HepG2 (cell line): ENCODE data around the gene WNT7B. TPM values are rescaled to one million over a fixed set of nuclear protein-coding genes. Genes with fewer than 3 reads are reported as not detected.

Experiments used
- ATAC-seq: fragments of 200-7000 bp; cut with Tn5 transposase; 3 replicates; pipeline ENCODE4 v1.9.1; 2020; ENCODE audit warnings: mild to moderate bottlenecking, moderate library complexity
- BruUV-seq: library from RNA; stranded (reverse); fragments of 400-500 nt; replicated peaks from 2 replicates; lab custom pipeline; 2021; lab: Mats Ljungman, UMichigan
- CTCF ChIA-PET: fragments of 300-600 bp; formaldehyde crosslinking; extraction: SDS; loops from one replicate; lab custom pipeline; 2021; ENCODE audit warnings: low total read pairs, inconsistent platforms, low intra/inter-chr PET ratio; lab: Yijun Ruan, JAX
- POLR2A ChIA-PET: fragments of 350-600 bp; sonication (Branson Sonifier 250); formaldehyde crosslinking; loops from one replicate; lab custom pipeline; 2020; ENCODE audit warnings: antibody characterized with exemption, inconsistent platforms; lab: Yijun Ruan, JAX
- DNase-seq: peaks from one replicate; pipeline ENCODE4 v3.0.0-alpha.2; 2015; ENCODE audit warnings: low spot score
- FAIRE-seq: peaks from 3 replicates; lab custom pipeline; 2011; peaks lifted over from hg19 to GRCh38; lab: Jason Lieb, UNC
- H2AFZ ChIP-seq: one replicate; pipeline ENCODE4 v1.6.1; 2011; ENCODE audit warnings: low read length, inconsistent platforms
- H3K27ac ChIP-seq: fragments of 300-600 bp; 3 replicates; pipeline ENCODE4 v1.8.0; 2011; ENCODE audit warnings: mixed run types, mild to moderate bottlenecking, mixed read lengths, low read length, inconsistent platforms; ENCODE audit not compliant: insufficient read depth; ENCODE audit errors: extremely low read length
- H3K27me3 ChIP-seq, 2 experiments: fragments of 200-600 bp in 1 of 2; 2 replicates in 1 of 2; 3 replicates in 1 of 2; pipeline versions ENCODE4 v1.6.0 to v1.8.0; 2011; ENCODE audit warnings: low read length in 2 of 2, mild to moderate bottlenecking in 2 of 2, moderate library complexity in 2 of 2, inconsistent platforms in 1 of 2; ENCODE audit not compliant: insufficient read depth in 2 of 2, control insufficient read depth in 1 of 2
- H3K36me3 ChIP-seq, 2 experiments: fragments of 200-600 bp in 1 of 2; replicated peaks in 1 of 2; 2 replicates in 1 of 2; 3 replicates in 1 of 2; pipeline versions ENCODE4 v1.5.1 to v1.8.0; 2011; ENCODE audit warnings: low read length in 2 of 2, inconsistent platforms in 1 of 2; ENCODE audit not compliant: insufficient read depth in 2 of 2, control insufficient read depth in 1 of 2
- H3K4me1 ChIP-seq: 2 replicates; pipeline ENCODE4 v1.5.1; 2012; ENCODE audit warnings: low read length, inconsistent platforms; ENCODE audit not compliant: insufficient read depth
- H3K4me2 ChIP-seq: 2 replicates; pipeline ENCODE4 v1.6.0; 2011; ENCODE audit warnings: low read depth, low read length, inconsistent platforms
- H3K4me3 ChIP-seq, 3 experiments: fragments of 200-600 bp in 1 of 3; sonication (generic), shearing (Covaris generic) in 1 of 3; replicated peaks in 1 of 3; 2 replicates each; pipeline ENCODE4 v1.5.1; 2011 to 2016; ENCODE audit warnings: low read length in 3 of 3, inconsistent platforms in 2 of 3, low read depth in 2 of 3, mild to moderate bottlenecking in 2 of 3, control low read depth in 1 of 3, mixed read lengths in 1 of 3; ENCODE audit not compliant: insufficient read depth in 1 of 3
- H3K79me2 ChIP-seq: one replicate; pipeline ENCODE4 v1.6.1; 2011; ENCODE audit warnings: low read length, inconsistent platforms; ENCODE audit not compliant: insufficient read depth
- H3K9ac ChIP-seq: 2 replicates; pipeline ENCODE4 v1.6.0; 2011; ENCODE audit warnings: mild to moderate bottlenecking, low read depth, low read length, inconsistent platforms; ENCODE audit not compliant: insufficient read depth
- H3K9me3 ChIP-seq: 2 replicates; pipeline ENCODE4 v1.5.1; 2012; ENCODE audit warnings: mild to moderate bottlenecking, low read length
- H4K20me1 ChIP-seq: 2 replicates; pipeline ENCODE4 v1.6.0; 2011; ENCODE audit warnings: inconsistent platforms, mild to moderate bottlenecking, low read length, moderate library complexity; ENCODE audit not compliant: insufficient read depth
- ATF7 ChIP-seq, 2 experiments: fragments of 450-650 bp in 1 of 2; sonication (generic) in 1 of 2; formaldehyde crosslinking in 1 of 2; IDR thresholded peaks; 2 replicates each; pipeline versions ENCODE4 v1.4.0 to v1.6.1; 2016 to 2020; ENCODE audit warnings: antibody characterized with exemption in 1 of 2, mild to moderate bottlenecking in 1 of 2, missing genetic modification reagents in 1 of 2
- CBX2 ChIP-seq, 2 experiments: fragments of 200-600 bp in 1 of 2; sonication (generic); formaldehyde crosslinking in 1 of 2; IDR thresholded peaks; 2 replicates each; pipeline versions ENCODE4 v1.7.0 to v1.8.1; 2018 to 2022; ENCODE audit warnings: low read depth in 2 of 2, low read length in 1 of 2, mild to moderate bottlenecking in 1 of 2, missing genetic modification reagents in 1 of 2
- LCORL ChIP-seq, 2 experiments: fragments of 450-650 bp in 1 of 2; sonication (generic) in 1 of 2; formaldehyde crosslinking in 1 of 2; IDR thresholded peaks; 2 replicates each; pipeline versions ENCODE4 v1.5.0 to v1.6.1; 2017 to 2020; ENCODE audit warnings: antibody characterized with exemption in 1 of 2, missing genetic modification reagents in 1 of 2
- MIER2 ChIP-seq: IDR thresholded peaks from 2 replicates; pipeline ENCODE4 v1.6.1; 2016; ENCODE audit warnings: missing biosample characterization, missing genetic modification reagents
- MLLT10 ChIP-seq: sonication (generic); formaldehyde crosslinking; IDR thresholded peaks from 2 replicates; pipeline ENCODE4 v1.4.0; 2020; ENCODE audit warnings: missing genetic modification reagents
- MLXIP ChIP-seq: sonication (generic); formaldehyde crosslinking; IDR thresholded peaks from 2 replicates; pipeline ENCODE4 v1.9.0; 2021; ENCODE audit warnings: missing genetic modification reagents, borderline replicate concordance
- NCOA2 ChIP-seq: sonication (generic); formaldehyde crosslinking; IDR thresholded peaks from 2 replicates; pipeline ENCODE4 v1.8.0; 2022; ENCODE audit warnings: inconsistent platforms
- SALL1 ChIP-seq: sonication (generic); formaldehyde crosslinking; IDR thresholded peaks from 2 replicates; pipeline ENCODE4 v1.8.0; 2022; ENCODE audit warnings: mild to moderate bottlenecking, missing genetic modification reagents
- ZBTB20 ChIP-seq: sonication (generic); formaldehyde crosslinking; IDR thresholded peaks from 2 replicates; pipeline ENCODE4 v1.8.1; 2023; ENCODE audit warnings: missing genetic modification reagents, low read depth, mild to moderate bottlenecking, borderline replicate concordance
- ZBTB42 ChIP-seq: sonication (generic); formaldehyde crosslinking; IDR thresholded peaks from 2 replicates; pipeline ENCODE4 v1.5.0; 2020; ENCODE audit warnings: mild to moderate bottlenecking, missing genetic modification reagents
- ZNF281 ChIP-seq: sonication (generic); formaldehyde crosslinking; IDR thresholded peaks from 2 replicates; pipeline ENCODE4 v1.4.0; 2020; ENCODE audit warnings: missing genetic modification reagents, borderline replicate concordance
- ZNF317 ChIP-seq: sonication (generic); formaldehyde crosslinking; IDR thresholded peaks from 2 replicates; pipeline ENCODE4 v1.5.0; 2020; ENCODE audit warnings: mild to moderate bottlenecking, missing genetic modification reagents
- ZNF501 ChIP-seq: sonication (generic); formaldehyde crosslinking; IDR thresholded peaks from 2 replicates; pipeline ENCODE4 v1.5.1; 2020; ENCODE audit warnings: mild to moderate bottlenecking, moderate library complexity, missing genetic modification reagents
- ZNF883 ChIP-seq: sonication (generic); formaldehyde crosslinking; IDR thresholded peaks from 2 replicates; pipeline ENCODE4 v1.5.1; 2020; ENCODE audit warnings: mild to moderate bottlenecking, missing genetic modification reagents; ENCODE audit errors: not compliant biosample characterization
- ZSCAN21 ChIP-seq: sonication (generic); formaldehyde crosslinking; IDR thresholded peaks from 2 replicates; pipeline ENCODE4 v1.8.0; 2022; ENCODE audit warnings: mild to moderate bottlenecking, missing genetic modification reagents, moderate library complexity, borderline replicate concordance
- WGBS: methylation state at CpG from one replicate; pipeline ENCODE4 v1.1.6; 2017; ENCODE audit warnings: low lambda C conversion rate; 5-methylcytosine and 5-hydroxymethylcytosine counted together
- in situ Hi-C: cut with HindIII; loops from 2 replicates; pipeline ENCODE4 v1.10.0; 2017; ENCODE audit warnings: low pct_unique_long_range_greater_than_20kb; ENCODE audit not compliant: extremely low pct_ligation_motif_present
- intact Hi-C: fragments of 100-400 bp; cut with micrococcal nuclease; formaldehyde crosslinking; loops from one replicate; pipeline ENCODE4 v1.10.0; 2022; ENCODE audit not compliant: unreplicated experiment
- polyA plus RNA-seq, 8 experiments: library from polyadenylated mRNA; depleted of rRNA in 3 of 8; stranded (reverse) in 7 of 8; unstranded in 1 of 8; fragments of >200 nt; fragmentation: Illumina TruSeq in 4 of 8; extraction: Trizol in 4 of 8; gene quantifications; 2 replicates each; pipeline versions ENCODE4 v1.2.1 to v1.2.3, GENCODE V29; 2011 to 2016; ENCODE audit warnings: low read depth in 4 of 8, missing spikeins in 1 of 8, mixed read lengths in 1 of 8; ENCODE audit not compliant: insufficient read depth in 1 of 8
- total RNA-seq, 5 experiments: library from RNA; depleted of rRNA; stranded (reverse); fragments of >200 nt; fragmentation: Illumina TruSeq; extraction: Trizol; gene quantifications; 2 replicates each; pipeline ENCODE4 v1.2.3, GENCODE V29; 2016; ENCODE audit warnings: low read depth in 1 of 5

WNT7B gene
- total and polyA plus RNA-seq, 2 of the 13 experiments (the other 11 are each of a cell fraction or from before 2014, with no cell fraction given), result 0.09 TPM; not detected in 1

GRCh38 chr22:45904236-45904635 lies 72.7 kb downstream of the WNT7B start:
- FAIRE-seq, result no peak
- BruUV-seq, result no TSS peak
- Histone ChIP-seq H3K4me1 (peaks cover 14% of the 10 kb centered on the region), H4K20me1 (0 out of 2 replicates have a peak, but pooled peaks cover 2% of the 10 kb centered on the region), H3K4me2 (no peak overlapping the region), H3K27me3 (peaks cover 19 to 71% of the 10 kb centered on the region in 2 experiments), H3K4me3 (no peak overlapping the region), H3K27ac (no peak overlapping the region), H3K9ac (no peak overlapping the region), H2AFZ (no peak overlapping the region), H3K36me3 (no peaks in the 10 kb centered on the region), H3K79me2 (no peaks in the 10 kb centered on the region), H3K9me3 (no peaks in the 10 kb centered on the region)
- no peak for TF ChIP-seq LCORL (IDR thresholded peaks at IDR 0.05)
- TF ChIP-seq LCORL (CRISPR knock-in tag; IDR thresholded peaks at IDR 0.05), result no peak
- no peak for TF ChIP-seq ZBTB42
- no peak for TF ChIP-seq CBX2 (IDR thresholded peaks at IDR 0.05; ENCODE audit: low read depth, low read length)
- no peak for TF ChIP-seq CBX2 (CRISPR knock-in tag; IDR thresholded peaks at IDR 0.05; ENCODE audit: low read depth)
- no peak for TF ChIP-seq MLLT10 (CRISPR knock-in tag)
- no peak for TF ChIP-seq ZBTB20 (CRISPR knock-in tag)
- TF ChIP-seq MIER2, result no peak
- TF ChIP-seq ZNF281, result no peak
- no peak for TF ChIP-seq ZNF501 (CRISPR knock-in tag)
- TF ChIP-seq MLXIP, result no peak
- TF ChIP-seq ATF7 (IDR thresholded peaks at IDR 0.05), result no peak
- TF ChIP-seq ATF7 (CRISPR knock-in tag; IDR thresholded peaks at IDR 0.05), result no peak
- TF ChIP-seq ZNF317, result no peak
- TF ChIP-seq SALL1 (CRISPR knock-in tag), result no peak
- no peak for TF ChIP-seq ZNF883
- TF ChIP-seq NCOA2 (CRISPR knock-in tag), result no peak
- TF ChIP-seq ZSCAN21 (CRISPR knock-in tag), result no peak
- CTCF ChIA-PET, result no interaction called here
- WGBS, result 68% methylated on average over 7 of the region's 7 CpGs
- DNase-seq, result no peak
- in situ Hi-C loops (no loop called here), intact Hi-C loops (no loop called here)
- ATAC-seq, result no peak
- POLR2A ChIA-PET, result no interaction called here
